Non-pigmented ciliary epithelial cell (primary cell): ENCODE results near the gene IL24.
A peak's percentile ranks its signal among the peaks of the same experiment; 100 is the strongest.
"Not testable (repeated sequence)": the region's sequence is repeated elsewhere in the genome, so short reads cannot be mapped to it uniquely, and the experiment has no call there.

Source experiments
- DNase-seq: peaks from one replicate; pipeline ENCODE4 v3.0.0-alpha.2; 2010; ENCODE audit warnings: low read depth

Gene IL24, protein sequence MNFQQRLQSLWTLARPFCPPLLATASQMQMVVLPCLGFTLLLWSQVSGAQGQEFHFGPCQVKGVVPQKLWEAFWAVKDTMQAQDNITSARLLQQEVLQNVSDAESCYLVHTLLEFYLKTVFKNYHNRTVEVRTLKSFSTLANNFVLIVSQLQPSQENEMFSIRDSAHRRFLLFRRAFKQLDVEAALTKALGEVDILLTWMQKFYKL

DNA sequence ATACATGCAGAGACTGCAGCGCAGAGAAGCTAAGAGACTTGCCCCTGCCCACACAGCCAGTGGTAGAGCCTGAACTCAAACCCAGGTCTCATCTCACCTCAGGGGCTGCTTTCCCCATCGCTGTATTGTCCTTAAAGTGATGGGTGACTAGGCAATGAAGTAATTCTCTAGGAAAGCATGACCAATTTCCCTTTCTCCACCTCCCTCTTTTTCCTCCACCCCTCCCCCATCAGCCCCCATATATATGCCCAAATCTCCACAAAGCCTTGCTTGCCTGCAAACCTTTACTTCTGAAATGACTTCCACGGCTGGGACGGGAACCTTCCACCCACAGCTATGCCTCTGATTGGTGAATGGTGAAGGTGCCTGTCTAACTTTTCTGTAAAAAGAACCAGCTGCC is at the start of gene IL24:
Gene IL24 (plus strand): TSS at position 269 of the 400 bp plus-strand sequence. CDS start 390 bp downstream, outside the sequence.
- DNase-seq, result no peak

- no peak for DNase-seq
Observed at GRCh38 chr1:206847946-206848345, 49.3 kb upstream of the IL24 start.

- DNase-seq, result no peak
Observed at GRCh38 chr1:206850401-206850800, 46.8 kb upstream of the IL24 start.

DNA sequence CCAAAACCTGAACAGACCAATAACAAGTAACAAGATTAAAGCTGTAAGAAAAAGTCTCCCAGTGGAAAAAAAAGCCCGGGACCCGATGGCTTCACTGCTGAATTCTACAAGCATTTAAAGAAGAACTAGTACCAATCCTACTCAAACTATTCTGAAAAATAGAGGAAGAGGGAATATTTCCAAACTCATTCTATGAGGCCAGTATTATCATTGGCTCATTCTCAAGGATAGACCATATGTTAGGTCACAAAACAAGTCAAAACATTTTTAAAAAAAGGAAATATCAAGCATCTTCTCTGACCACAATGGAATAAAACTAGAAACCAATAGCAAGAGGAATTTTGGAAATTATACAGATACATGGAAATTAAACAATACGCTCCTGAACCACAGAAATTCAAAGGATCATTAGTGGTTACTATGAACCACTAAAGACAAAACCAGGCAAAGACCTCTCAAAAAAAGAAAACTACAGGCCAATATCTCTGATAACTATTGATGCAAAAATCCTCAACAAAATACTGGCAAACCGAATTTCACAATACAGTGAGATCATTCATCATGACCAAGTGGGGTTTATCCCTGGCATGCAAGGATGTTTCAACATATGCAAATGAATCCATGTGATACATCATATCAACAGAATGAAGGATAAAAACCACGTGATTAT is 45.8 kb upstream of the IL24 start:
- peak; percentile 19 for DNase-seq

GRCh38 chr1:206852662-206853061 is 44.6 kb upstream of the IL24 start:
- DNase-seq, result not testable (repeated sequence)

DNA sequence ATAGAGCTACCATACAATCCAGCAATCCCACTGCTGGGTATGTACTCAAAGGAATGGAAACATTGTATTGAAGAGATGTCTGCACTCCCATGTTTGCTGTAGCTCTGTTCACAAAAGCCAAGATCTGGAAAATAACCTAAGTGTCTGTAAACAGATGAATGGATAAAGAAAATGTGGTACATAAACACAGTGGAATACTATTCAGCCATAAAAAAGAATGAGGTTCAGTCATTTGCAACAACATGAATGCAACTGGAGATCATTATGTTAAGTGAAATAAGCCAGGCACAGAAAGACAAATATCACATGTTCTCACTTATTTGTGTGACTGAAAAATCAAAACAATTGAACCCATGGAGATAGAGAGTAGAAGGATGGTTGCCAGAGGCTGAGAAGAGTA is 43.5 kb upstream of the IL24 start:
- DNase-seq, result not testable (repeated sequence)

DNA sequence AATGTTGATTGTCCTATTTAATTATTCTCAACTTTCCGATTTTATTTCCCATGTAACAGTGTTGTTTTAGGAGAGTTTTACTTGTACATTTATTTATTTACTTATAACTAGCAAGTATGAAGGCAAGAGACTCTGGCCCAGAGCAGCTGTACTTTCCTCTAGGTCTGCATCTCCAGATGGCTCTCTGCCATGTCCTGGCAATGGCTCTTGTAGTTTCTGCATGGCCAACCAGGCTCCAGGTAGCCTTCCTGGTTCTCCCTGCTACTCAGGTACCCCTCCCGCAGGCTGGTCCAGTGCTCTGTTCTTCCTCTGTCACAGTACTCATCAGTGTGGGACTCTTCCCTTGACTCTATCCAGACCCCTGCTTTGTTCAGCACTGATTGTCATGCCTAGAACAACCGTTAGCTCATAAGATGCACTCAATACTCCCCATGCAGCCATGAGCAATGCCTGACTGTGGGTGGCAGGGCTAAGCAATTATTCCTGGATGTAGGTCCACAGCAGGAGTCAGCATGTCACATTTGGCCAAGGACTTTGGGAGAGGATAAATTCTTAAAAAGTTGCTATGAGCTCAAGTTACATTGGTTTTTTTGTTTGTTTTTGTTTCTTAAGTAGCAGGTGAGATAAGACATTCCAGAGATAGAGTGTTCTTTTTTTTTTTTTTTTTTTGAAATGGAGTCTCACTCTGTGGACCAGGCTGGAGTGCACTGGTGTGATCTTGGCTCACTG is 42.7 kb upstream of the IL24 start:
- peak; percentile 3 for DNase-seq

DNA sequence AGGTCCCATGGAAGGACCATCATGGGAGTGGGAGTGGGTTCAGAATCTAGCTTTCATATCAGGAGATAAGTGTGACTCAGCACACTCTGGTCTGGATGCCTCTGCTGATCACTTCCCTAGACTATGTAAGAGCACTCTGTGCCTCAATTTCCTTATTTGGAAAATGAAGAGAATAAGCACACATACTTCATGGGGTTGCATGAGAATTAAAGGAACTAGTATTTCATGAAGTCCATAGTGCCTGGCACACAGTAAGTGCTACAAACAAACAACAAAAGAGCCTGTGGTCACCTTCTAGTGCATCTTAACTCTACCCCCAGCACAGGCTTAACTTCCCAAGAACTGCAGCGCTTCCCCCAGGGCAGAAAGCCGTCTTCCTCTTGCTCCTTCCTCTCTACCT is 41.4 kb upstream of the IL24 start:
- no peak for DNase-seq

- DNase-seq, result no peak
Observed at GRCh38 chr1:206856674-206857464, 40.4 kb upstream of the IL24 start.

DNA sequence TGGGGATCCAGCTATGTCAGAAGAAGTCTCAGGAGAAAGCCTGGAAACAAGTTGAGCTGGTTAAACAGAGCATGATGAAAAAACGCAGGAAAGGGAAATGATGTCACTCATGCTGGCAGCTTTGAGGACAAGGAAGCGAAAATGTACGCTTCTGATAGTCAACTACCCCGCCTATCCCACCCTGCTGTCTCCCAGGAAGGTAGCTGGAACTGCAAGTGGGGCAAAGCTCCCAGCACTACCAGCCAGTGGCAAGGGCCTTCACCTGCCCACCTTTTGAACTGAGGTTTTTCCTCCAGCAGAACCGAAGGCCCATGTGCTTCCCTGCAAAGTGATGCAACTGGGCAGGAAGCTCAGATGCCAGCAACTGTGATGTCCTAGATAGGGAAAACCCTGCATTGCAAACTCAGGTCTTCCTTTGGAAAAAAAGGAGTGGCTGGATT is 38.1 kb upstream of the IL24 start:
- no peak for DNase-seq

GRCh38 chr1:206860165-206860564 is 37.1 kb upstream of the IL24 start:
- no peak for DNase-seq

GRCh38 chr1:206863266-206863665 is 34.0 kb upstream of the IL24 start:
- no peak for DNase-seq

DNA sequence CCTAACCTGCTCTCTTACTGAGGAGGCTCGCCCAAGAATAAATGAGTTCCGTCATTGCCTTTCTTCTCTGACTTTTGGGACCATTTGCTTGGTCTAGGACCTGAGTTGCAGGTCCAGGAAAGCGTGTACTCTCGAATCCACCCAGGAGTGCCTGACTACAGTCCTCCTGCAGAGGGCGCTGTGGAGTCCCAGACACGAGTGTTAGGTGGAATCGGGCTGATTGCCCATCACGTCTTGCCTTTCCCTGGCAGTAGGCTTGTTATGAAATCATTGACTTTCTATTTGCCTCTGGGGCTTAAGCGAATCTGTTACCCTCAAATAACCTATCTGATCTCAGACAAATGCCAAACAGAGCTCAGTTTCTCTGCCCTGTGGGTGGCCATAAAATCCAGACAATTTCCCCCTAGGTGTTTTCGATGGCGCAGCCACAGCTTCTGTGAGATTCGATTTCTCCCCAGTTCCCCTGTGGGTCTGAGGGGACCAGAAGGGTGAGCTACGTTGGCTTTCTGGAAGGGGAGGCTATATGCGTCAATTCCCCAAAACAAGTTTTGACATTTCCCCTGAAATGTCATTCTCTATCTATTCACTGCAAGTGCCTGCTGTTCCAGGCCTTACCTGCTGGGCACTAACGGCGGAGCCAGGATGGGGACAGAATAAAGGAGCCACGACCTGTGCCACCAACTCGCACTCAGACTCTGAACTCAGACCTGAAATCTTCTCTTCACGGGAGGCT is 32.1 kb upstream of the IL24 start, which contains the start of gene IL20:
Gene IL20 (plus strand): TSS at position 685 of the 733 bp plus-strand sequence. CDS start 230 bp downstream, outside the sequence.
- DNase-seq, result peak; percentile 27

- DNase-seq, result no peak
Observed at GRCh38 chr1:206866062-206866461, 31.2 kb upstream of the IL24 start.

DNA sequence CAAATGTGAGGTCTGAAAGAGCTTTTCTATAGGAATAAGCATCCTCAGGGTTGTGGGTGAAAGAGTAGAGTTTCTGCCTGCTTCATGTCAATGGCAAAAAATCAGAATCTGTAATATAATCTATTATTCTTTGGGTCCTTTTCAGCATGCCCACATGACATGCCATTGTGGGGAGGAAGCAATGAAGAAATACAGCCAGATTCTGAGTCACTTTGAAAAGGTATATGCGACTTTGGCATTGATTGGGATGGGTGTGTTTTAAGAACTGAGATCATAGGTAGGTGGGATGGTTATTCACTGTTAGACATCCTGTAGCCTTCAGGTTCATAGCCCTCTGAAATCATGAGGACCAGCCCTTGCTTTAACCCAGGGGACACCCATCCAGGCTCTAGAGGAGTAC is 30.0 kb upstream of the IL24 start:
- no peak for DNase-seq

- no peak for DNase-seq
Observed at GRCh38 chr1:206867716-206868115, 29.5 kb upstream of the IL24 start.

DNA sequence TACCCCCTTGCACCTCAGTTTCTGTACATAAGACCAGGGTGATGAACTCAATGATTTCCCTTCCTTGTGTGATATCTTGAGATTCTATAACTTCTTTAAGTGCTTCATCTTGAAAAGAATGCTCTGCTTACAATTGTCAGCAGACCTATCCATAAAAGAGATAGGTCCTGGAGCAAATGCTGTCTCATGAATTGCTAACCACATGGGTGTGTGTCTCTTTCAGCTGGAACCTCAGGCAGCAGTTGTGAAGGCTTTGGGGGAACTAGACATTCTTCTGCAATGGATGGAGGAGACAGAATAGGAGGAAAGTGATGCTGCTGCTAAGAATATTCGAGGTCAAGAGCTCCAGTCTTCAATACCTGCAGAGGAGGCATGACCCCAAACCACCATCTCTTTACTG is 29.0 kb upstream of the IL24 start:
- no peak for DNase-seq

DNA sequence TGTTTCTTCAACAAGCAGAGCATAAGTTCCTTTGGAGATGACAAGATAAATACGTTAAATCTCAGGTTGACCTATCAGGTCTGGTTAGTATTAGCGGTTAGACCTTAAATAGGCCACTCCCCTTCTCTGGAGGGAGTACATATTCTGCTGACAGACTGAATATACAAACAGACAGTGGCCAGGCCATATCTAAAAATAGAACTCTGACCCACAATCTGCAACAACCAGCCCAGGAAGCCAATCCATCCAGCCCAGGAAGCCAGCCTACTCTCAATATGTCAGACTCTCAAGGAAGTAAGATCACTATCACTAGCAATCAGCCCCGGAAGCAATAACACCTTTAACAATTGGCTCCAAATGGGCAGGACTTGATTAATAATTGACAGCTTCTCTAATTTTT is 25.1 kb upstream of the IL24 start:
- DNase-seq, result no peak

DNA sequence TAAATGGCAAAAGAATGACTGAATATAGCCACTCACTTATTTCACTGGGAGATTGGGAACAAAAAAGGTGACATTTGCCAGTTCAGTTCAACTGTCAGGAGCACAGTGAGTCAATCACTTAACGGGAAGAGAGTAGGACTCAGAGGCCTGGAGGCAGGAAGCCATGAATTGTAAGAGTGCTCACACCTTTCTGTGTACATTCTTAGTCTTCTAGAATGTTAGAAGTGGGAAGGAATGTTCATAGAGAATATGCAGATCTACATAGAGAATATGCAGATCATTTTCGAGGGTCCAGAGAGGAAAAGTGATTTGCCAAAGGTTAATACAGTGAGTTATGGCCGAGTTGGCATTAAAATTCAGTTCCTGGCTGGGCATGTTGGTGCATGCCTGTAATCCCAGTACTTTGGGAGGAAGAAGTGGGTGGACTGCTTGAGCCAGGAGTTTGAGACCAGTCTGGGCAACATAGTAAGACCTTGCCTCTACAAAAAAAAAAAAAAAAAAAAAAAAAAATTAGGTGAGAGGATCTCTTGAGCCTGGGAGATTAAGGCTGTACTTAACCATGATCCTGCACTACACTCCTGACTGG is 23.5 kb upstream of the IL24 start:
- DNase-seq, result no peak

DNA sequence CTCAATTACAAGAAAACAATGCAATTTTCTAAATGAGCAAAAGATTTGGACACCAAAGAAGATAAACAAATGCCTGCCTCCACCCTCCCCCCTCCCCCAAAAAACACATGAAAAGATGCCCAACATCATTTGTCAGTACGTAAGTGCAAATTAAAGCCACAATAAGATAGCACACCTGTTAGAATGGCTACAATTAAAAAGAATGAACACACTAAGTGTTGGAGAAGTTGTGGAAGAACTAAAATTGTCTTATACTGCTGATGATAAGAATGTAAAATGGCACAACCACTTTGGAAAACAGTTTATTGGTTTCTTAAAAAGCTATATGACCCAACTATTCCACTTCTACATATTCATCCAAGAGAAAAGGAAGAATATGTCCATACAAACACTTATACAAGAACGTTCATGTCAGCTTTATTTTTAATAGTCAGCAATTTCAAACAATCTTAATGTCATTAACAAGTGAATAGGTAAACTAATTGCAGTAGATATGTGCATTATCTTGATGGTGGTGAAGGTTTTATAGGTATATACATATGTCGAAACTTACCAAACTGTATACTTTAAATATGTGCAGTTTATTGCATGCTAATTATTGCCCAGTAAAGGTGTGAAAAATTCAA is 21.4 kb upstream of the IL24 start:
- DNase-seq, result no peak

GRCh38 chr1:206878456-206878855 is 18.8 kb upstream of the IL24 start:
- no peak for DNase-seq
